GM21390 (cell line): Measurements from ENCODE around the gene ADCY1.
"Not testable (repeated sequence)": the region's sequence is repeated elsewhere in the genome, so short reads cannot be mapped to it uniquely, and the experiment has no call there.

Experiments
- ATAC-seq: cut with Tn5 transposase; IDR thresholded peaks from one replicate; pipeline ENCODE4 v1.9.1; 2021; ENCODE audit not compliant: unreplicated experiment

The ADCY1 gene

DNA sequence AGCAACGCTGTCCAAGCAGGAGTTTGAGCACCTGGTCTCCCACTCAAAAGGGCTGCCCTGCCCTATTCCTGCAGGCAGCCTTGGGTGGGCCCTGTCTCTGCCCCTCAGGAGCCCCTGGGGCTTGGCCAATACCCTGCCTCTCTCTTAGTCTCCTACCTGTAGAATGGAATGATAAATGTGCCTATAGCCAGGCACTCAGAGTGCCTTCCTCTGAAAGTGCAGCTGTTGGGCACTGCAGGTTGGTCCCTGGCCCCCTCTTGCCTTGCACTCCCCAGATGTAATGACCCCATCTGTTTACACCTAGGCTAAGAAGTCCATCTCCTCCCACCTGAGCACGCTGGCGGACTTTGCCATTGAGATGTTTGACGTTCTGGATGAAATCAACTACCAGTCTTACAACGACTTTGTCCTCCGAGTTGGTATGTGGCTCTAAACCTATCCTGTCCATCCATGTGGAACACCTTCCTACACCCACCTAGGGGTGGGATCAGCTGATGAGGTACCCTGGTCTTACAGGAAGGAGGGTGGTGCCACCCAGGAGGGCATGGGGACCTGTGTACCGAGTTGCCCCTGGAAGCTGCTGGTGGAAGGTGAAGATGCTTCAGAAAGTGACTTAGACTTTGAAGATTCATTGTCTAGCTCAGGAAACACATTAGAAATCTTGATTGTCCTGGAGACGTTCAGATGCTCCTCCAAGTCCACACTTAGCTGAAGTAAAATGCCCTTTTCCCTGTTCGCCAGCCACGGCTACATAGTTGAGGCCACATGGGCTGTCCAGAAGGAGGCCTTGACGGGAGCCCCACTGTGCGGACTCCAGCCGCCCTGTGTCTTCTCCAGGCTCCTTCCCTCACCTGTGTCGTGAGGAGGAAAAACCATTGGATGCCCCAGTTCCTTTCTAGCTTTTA is 134.1 kb downstream of the ADCY1 start:
- no peak for ATAC-seq

DNA sequence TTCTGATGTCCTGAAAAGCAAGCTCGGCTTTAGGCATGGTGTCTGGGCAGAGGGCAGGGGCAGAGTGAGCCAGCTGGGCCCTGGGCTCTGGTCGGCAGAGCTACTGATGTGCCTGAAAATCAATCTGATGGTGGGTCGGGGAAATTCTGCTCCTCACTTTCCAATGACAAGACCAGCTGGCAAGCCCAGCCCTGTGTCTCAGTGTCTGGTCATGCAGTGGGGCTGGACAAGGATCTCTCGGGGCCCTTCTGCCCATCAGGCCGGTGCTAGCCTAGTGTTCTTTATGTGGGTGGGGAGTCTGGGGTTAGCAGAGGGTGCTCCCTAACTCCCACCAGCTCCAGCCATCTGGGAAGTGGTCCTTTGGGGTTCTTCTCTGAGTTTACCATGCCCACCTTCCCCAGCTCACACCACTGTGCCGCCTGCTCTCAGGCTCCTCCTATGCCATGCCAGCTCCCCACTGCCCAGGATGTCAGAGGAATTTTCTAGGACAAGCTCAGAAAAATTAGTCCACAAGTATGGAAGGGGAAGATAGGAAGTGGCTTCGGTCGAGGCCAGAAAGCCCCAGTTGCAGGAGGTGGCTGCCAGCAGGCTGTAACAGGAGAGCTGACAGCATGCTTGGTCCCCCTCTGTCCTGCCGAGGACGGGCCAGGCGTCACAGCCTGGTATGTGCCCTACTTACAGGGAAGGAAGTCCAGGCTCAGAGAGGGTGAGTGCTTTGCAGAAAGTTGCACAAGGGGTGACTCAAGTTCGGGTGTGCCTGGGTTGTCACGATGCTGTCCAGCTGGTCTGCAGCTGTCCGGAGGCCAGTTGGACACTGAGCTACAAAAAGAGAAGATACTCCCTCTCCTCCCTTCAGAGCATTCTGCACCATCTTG is 135.2 kb downstream of the ADCY1 start:
- no peak for ATAC-seq

DNA sequence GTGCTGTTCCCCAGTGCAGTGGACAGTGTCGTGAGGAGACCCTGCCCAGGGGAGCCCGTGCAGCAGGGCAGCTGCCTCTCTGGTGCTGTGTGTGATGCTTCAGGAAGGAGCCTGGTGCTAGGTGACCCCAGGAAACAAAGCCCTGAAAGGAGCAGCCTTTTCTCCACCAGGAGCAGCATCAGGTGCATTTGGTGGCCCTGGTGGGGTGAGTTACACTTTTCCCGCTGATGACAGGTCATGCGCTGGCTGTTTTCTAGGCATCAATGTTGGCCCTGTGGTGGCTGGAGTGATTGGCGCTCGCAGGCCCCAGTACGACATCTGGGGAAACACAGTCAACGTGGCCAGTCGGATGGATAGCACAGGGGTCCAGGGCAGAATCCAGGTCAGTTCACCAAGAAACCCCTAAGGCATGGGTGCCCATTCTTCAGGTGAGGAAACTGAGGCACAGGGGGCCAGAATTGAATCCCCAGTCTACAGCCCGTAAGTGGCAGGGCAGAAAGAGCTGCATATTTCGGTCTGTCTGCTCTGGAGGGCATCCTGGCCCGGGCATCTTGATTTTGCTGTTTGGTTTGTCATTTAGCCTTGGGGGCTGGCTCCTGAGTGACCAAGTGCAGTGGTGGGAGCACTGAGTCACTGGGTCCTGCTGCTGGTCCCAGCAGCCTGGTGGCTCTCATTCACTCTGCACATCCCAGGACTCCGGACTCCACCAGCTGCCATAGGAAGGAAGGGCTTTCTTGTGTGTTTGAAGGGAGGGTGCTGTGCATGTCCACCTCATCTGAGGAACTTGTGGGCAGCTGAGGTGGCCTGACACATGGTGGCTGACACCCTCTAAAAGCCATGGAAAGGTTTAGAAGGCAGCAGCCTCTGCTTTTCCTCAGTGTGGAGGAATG is 136.3 kb downstream of the ADCY1 start:
- ATAC-seq = no peak

DNA sequence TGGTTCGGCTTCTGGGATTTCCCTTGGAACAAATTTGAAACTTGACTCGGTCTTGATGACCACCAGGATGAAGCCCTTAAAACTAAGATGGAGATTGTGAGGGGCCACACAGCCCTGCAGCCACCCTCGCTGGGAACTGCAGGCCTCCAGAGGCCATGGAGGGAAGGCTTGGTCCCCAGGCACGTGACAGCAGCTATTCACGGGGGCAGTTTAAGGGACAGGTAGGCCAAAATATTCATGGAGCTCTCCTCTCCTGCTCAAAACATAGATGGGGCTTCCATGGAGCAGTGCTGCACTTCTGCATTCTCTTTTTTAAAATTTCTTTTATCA is 137.0 kb downstream of the ADCY1 start:
- no peak for ATAC-seq

DNA sequence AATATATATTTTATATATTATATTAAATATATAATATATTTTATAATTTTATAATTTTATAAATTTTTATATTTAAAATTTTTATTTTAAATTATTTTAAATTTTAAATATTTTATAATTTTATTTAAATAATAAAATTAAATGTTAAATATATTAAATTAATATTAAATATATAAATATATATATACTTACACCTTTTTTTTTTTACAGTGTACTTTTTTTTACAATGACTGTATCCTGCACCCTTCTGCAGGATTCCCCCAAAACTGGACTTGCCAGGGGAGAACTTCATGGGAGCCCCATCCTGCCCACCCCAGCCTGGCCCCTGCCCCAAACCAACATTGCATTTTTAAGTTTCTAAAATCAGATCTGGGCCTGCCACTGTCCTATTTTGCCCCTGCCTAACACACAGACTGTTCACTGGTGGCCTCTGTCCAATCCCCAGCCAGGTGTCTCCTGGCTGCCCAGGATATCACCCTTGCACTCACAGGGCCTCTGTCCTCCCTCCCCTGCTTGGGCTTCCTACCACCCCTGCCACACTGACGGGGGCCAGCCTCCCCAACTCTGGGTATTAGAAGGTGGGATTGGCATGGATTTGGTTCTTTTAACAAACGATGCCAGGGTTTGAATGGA is 138.0 kb downstream of the ADCY1 start:
- no peak for ATAC-seq

DNA sequence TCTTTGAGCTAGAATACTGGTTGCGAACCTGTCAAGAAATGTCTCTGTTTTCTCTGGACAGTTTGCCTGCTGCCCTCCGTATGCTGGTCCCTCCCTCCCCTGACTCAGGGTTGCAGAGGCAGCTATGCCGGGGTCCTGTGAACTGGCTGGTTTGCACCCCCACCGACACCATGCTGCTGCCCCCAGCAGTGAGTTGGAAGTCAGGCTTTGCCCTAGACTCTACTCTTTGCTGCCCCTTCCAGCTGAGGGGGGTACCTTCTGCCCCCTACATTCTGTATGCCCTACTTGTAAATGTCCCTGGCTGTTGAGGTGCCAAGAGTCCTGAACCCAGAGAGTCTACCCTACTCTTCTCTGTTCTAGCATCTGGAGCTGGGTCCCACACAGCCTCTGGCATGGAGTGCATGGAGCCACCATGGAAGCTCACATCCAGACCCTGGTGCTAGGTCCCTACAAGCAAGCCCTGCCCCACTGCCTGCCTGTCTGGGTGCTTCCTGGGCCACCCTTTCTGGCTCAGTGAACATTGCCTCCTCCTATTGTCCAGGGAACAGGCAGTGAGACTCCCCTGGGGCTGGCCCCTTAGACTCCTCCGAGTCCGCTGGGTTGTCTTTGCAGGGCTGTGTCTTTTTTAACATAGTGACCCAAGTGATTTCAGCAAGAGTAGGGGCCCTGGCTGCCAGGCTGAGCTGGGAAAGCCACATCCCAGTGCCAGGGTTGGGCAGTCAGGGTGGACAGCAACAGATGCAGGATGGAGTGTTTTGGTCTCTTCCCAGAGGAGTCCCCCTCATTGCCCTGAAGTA is 138.9 kb downstream of the ADCY1 start:
- ATAC-seq = no peak

DNA sequence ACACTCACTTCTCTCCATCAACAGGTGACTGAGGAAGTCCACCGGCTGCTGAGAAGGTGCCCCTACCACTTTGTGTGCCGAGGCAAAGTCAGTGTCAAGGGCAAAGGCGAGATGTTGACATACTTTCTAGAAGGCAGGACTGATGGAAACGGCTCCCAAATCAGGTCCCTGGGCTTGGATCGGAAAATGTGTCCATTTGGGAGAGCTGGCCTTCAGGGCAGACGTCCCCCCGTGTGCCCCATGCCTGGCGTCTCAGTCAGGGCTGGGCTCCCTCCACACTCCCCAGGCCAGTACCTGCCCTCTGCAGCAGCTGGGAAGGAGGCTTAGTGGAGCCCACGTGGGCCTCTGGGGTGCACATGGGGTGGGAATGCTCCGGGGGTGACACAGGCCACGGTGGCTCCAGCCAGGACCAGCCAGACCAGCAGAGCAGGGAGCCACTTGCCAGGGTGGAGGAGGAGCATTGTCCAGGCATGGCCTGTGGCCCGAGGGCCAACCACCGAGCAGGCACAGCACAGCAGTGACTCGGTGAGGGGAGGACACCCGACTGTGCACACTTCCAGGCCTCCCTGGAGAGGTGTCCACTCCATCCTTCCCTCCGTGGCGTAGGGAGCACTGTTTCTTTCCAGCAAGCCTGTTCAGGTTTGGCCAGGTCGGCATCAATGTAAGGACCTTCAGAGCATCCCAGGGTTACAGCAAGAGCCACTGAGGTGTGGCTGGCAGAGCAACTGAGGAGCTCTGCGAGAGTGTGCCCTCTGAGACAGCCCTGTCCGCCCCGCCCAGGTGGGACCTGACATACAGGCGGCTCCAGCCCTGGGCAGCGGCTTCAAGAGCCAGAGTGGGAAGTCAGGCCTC is 139.7 kb downstream of the ADCY1 start:
- no peak for ATAC-seq

DNA sequence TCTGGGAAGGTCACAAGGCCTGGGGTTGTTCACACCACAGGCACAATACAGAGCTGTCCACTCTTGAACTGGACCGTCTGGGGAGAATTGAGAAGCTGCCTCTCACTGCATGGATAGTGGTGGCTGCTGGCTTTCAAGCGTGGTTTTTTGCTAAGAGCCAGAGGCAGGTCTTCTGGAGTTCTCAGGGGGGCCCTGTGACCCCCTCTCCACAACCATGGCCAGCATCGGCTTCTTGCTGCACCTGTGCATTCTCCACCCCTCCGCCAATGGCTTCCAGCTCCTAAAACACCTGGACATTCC is 140.3 kb downstream of the ADCY1 start:
- ATAC-seq = no peak

DNA sequence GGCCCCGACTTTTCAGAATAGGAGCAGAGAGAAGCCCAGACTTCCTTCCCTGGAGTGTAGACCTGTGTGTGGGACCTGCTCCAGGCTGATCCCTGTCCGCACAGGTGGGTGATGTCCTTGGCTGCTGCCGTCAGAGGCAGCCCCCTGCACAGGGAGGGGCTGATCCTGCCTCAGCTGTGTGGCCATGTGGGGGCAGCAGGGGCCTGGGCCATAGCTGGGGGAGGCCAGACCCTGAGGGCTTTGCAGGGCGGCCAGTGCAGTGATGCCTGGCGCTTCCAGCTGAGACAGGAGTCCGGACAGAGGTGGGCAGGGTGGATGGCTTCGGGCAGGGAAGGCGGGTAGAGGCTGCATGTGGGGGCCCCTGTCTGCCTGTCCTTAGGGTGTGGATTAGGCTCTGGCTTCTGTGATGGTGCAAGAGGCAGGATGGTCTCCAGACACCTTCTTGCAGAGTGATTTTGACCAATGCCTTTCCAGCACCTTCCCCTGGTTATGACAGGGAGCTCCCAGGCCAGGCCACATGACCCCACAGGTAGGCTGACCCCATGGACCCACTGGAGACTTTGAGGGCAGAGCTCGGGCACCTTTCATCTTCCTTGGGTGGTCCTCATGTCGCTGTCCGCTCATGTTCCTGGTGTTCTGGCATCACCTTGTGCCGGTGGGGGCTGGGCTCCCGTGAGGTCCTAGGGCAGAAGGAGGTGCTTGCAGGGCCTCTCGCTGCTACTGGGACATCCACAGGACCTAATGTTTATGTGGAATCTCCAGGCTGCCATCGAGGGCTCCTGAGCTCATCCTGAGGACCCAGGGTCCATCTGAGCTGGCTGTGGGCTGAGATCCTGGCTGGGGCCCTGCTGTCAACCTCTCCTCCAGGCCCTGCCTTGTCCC is 141.5 kb downstream of the ADCY1 start:
- no peak for ATAC-seq

DNA sequence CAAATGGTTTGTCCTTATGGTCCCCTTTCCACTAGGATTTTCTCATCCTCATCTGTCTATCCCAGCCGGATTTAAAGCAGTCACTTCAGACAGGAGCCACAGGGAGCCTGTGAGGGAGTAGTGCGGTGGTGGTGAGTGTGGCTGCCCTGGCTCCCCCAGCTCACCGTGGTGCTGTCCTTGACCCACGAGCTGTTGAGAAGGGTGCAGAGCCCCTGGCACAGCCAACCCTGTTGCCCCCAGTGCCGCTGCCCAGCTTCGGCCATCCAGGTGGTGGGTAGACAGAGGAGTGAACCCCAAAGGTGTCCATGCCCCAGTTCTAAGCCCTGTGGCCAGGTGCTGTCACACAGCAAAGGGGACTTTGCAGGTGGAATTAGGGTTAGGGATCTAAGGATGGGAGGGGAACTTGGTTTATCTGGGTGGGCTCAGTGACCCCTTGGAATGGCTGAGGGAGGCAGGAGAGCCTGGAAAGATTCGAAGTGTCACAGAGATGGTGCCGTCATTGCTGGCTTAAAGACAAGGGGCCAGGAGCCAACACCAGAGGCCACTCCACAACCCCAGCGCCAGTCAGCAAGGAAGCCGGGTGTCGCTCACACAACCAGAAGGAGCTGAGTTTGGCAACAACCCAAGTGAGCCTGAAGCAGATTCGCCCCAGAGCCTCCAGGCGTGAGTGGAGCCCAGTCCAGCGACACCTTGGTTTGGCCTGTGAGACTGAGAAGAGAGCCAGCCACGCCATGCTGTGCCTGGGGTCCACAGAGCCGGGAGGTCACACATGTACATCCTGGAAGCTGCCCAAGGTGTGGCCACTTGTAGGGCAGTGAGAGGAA is 142.4 kb downstream of the ADCY1 start:
- no peak for ATAC-seq

DNA sequence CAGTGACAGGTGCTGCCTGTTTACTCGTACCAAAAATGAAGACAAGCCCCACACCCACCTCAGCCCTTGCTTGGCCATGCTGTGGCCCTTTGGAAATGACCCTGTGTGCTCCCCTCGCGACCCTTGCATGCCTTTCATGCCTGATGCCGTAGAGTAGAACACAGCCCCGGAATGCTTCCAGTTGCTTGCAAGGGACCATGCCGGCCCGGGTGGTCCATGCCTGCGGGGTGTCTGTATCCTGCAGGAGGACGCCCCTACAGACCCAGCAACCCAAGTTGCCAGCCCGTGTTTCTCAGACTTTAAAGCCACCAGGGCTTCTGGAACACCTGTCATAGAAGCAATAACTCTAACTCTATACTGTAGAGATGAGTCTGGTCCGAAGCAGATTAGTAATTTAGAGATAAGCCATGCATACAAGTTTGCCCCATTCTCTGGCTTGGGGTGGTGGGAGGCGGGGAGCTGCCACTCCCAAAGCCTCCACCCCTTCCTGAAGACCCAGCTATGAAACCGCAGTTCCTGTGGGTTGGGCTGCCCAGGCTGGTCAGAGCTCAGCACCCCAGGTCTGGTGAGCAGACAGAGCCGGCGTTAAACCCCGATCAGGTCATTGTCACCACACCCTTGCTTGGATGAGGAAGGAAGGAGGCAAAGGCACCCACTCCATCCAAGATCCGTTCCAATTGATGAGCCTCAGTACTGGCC is 143.5 kb downstream of the ADCY1 start:
- no peak for ATAC-seq

DNA sequence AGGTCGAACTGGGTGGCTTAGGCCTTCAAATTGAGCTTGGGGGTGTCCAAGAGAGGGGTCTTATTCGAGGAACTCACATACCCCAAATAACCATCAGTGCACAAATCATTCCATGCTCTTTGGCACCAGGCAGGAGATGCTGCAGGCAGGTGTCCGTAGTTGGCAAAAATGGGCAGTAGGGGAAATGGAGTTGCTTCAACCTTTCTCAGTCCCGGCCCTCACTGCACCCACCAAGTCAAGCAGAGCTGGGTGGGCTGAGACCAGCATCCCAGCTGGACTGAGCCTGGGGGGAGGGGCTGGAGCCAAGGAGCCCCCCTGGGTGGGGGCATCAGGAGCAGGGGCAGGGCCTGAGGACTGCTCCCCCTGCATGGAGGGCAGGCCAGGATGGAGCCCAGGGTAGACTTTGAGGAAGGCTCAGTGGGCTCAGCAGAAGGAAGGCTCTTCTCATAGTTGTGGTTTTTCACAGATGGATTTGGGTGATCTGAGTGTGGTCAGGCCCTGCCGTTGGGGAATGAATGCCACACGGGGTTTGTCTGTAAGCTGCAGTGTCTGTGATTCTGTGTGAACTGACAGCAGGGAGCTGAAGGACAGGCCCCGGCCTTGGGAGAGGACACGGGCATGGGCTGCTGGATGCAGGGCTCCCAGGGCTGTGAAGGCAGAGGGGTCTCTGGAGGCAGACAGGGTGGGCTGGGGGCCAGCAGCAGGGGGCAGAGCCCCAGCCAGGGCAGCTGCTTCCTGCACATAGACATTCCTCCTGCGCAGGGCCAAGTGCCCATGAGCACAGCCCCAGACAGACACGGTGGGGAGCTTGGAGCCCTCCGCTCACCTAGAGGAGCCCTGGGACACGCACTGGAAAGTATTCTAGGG is 144.5 kb downstream of the ADCY1 start:
- ATAC-seq = no peak

DNA sequence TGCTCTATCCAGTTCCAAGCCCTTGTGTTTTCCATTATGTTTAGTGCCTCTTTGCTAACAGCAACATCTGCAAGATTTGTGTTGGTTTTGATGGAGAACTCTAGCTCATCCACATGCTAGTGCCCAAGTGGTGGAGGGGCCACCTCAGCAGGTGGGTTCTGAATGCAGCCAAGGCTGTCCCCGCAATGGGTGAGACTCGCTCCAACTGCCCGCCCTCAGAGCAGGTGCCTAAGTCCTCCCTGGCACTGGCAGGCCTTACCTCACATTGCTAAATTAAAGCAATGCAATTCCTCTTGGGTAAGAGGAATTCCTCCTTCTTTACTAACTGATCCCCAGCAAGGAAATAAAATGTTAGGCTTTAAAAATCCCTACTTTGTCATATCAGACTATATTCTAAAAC is 146.8 kb downstream of the ADCY1 start:
- no peak for ATAC-seq

DNA sequence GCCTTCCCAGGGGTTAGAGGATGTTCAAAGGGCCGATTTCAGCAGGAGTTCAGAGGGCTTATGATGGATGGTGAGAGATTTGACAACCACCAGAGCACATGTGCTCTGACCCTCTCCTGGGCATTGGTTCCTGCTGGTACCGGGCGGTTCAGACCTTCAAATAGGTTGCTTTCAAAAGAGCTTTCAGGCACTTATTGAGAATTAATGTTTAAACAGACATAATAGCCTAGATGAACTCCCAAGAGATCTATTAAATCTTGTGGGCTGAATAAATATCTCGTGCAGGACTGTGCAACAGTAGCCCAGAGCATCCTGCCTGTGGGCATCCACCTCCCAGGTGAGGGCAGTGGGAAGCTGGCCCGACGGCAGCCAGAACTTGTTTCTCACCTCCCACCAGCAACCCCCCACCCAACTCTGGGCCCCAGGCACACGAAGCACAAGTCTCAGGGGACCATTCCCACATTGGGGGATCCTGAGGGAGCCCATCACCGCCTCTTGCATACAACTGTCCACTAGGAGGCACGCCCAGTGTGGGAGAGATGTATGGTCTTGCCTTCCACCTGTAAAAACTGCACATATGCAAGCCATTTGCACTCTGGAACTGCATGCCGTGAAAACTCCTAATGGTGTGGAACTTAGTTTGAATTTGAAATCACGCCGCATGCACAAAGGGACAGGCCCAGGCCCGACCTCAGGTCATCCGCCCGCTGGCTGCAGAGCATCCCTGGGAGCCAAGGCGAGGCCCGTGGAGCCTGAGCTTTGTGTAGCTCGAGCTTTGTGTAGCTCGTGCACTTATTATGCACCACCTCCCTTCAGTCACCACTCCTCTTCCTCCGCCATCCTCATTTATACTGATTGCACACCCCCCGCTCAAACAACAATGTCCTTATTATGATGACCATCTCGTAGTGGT is 147.8 kb downstream of the ADCY1 start:
- ATAC-seq = no peak

DNA sequence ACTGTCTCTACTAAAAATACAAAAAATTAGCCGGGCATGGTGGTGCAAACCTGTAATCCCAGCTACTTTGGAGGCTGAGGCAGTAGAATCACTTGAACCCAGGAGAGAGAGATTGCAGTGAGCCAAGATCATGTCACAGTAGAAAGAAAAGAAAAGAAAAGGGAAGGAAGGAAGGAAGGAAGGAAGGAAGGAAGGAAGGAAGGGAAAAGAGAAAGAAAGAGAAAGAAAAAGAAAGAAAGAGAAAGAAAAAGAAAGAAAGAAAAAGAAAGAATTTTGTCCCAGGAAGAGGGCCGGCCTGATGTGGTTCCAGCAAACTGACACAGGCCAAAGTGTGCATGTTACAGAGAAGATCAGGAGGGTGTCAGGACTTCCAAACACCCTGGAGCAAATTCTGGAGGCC is 151.1 kb downstream of the ADCY1 start:
- ATAC-seq = not testable (repeated sequence)
